AG08395 (cell line): ENCODE data around the gene BTRC.

ENCODE experiments used
- DNase-seq: peaks from one replicate; pipeline ENCODE4 v3.0.0; 2012; ENCODE audit warnings: mixed read lengths, low spot score

Gene BTRC

GRCh38 chr10:101535949-101536348 is 182.0 kb downstream of the BTRC start:
- no peak for DNase-seq

DNA sequence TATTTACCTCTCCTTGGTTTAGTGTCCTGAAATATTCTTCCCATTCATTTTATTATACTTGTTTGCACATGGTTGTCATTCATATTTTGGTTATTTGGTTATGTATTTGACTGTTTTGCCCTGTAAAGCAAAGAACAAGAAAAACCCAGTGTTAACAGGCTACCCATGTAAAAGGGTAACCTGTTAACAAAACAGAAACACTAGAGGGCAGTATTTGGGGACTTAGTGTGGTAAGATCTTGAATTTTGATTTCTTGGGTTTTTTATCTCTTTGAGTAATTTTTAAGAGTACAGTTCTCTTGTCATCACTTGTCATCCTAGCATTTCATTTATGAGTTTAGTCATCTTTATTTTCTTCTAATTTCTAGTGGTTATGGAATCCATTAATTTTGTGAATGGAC is 182.8 kb downstream of the BTRC start:
- DNase-seq: peak; percentile 37

DNA sequence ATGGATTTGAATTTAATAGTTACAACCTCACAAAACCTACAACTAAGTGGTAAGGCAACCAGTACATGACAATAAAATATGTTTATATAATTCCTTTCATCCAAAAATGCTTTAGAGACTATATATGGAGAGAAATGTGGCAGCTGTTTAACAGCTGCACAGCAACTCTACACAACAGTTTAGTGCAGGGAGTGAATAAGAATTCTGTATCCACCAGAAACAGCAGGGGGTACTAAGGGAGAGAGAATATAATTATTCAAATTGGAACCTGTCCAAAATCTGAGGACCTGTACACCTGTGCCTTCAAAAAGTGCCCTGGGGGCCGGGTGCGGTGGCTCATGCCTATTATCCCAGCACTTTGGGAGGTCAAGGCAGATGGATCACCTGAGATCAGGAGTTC is 184.5 kb downstream of the BTRC start:
- DNase-seq: no peak

DNA sequence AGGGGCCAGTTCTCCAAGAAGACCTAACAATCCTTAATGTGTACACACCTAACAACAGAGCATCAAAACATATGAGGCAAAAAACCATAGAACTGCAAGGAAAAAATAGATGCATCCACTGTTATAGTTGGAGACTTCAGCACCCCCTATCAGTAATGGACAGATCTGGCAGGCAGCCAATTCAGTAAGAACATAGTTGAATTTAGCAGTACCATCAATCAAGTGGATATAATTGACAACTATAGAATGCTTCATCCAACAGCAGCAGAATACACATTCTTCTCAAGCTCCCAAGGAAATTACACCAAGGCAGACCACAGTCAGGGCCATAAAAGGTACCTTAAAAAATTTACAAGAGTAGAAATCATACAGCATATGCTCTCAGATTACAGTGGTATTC is 191.9 kb downstream of the BTRC start:
- no peak for DNase-seq

- no peak for DNase-seq
Measured at GRCh38 chr10:101550965-101551364, 197.0 kb downstream of the BTRC start.

GRCh38 chr10:101552442-101552841 is 198.5 kb downstream of the BTRC start:
- DNase-seq: no peak

DNA sequence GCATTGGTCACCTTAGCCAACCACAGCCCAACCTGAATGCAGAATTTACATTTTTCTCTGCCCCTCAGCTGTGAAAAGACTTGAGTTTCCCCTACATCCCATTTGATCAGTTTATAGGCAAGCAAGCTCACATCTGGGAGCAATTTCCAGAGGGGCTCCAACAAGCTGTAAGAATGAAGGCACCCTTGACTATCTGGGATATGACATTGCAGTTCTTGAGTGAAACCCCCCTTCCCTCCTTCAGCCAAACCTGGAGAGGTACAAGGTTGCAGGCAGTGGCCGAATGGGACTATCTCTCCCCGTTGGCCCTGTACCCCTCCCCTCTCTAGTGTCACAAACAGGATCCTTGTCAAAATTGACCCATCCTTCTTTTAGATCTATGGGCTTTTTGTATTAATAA is 203.6 kb downstream of the BTRC start:
- DNase-seq: no peak

GRCh38 chr10:101558204-101558603 is 204.2 kb downstream of the BTRC start:
- DNase-seq: no peak

- no peak for DNase-seq
Measured at GRCh38 chr10:101558671-101559595, 205.0 kb downstream of the BTRC start.

DNA sequence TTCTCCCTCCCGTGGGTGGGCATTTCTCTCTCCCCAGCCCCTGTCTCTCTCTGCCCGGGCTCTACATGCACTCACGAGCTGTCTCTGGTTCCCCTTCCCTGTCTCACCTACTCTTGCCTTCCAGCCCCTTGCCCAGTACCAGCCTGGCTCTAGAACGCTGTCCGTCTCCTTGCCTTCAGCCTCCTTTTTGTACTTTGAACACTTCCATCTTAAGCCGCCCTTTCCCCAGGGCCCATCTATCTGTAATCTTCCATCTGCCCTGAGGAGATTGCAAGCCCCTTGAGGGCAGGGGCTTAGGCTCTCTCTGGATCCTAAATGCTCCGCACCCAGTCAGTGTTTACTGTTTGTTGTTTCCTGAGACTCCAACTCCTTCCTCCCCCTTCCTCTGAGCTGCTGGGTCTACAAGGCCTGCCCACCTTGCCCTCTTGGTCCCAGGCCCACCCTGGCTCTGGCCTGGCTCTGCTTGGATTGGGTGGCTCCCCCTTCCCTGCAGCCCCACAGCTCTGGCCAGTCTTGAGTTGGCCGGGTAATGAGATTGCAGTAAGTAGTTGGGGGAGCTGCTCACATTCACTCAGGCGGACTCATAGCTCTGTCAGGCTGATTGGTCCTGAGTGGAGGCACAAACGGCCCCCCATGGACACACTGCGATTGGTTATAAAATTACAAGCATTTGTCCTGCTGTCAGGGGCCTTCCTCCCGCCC is 205.8 kb downstream of the BTRC start:
- no peak for DNase-seq

DNA sequence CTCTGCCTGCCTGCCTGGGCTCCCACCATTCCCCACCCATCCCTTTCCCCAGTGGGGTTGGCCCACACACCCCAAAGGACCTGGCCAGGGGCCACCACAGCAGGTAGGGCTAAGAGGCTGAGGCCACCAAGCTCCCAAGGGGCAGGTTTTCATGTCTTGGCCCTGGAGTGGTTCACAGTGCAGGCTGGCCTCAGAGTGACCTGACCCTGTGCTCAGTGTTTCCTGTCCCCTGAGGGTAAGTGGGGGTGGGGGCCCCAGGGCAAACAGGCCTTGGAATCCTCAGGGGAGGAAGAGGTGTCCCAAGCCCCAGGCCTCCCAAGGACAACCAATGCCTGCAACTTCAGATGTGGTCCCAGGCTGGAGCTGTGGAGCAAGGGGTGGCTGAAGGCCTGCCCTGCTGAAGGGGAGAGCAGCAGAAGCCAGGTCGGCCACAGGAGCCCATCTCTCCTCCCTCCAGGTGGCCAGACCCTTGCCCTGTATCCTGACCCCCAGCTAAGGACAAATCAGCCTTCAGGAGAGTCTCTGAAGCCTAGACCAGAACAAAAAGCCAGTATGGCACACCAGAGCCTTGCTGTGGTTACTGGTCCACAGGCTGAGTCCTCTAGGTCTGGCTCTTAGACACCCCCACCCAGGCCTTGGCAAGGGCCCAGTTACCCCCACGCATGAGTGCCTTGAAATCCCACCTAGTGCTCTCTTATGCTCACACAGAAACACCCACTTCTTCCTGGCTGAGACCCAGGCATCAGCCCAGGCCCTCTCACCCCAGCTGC is 206.5 kb downstream of the BTRC start:
- DNase-seq: no peak

DNA sequence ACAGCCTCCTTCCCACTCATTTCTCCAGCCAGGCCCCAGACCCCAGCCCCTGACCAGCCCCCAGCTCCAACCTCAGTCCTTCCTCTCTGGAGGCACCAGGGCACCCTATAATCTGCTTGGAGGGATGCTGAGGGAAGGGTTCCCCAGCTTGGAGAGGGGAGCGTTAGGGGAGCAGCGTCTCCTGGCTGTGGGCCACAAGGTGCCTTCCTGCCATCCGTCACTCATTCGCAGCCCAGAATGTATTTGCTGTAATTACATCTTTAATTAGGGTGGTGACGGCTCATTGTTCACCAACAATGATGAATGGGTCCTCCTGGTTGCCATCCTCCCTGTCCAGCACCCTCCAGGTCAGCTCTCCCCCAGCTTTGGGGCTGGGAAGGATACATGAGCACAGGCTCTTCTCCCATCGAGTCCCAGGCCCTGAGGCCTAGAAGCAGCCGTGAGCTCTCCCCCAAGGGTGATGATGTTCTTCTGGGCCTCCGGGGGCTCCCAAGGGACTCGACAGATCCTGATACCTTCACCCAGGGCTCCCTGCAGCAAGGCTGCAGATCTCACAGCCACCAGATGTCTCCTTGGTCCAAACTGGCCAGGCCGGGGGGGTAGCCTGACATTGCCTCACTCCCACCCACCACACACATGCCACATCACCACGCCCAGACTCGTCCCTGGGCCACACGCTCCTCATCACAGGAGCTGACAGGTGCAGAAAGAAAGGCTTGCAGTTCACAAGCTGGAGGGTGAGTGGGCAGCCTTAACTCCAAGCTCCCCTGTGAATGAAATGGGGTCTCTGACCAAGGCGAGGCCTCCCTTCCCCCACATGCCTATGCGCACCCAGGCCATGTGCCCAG is 207.3 kb downstream of the BTRC start:
- DNase-seq: no peak

DNA sequence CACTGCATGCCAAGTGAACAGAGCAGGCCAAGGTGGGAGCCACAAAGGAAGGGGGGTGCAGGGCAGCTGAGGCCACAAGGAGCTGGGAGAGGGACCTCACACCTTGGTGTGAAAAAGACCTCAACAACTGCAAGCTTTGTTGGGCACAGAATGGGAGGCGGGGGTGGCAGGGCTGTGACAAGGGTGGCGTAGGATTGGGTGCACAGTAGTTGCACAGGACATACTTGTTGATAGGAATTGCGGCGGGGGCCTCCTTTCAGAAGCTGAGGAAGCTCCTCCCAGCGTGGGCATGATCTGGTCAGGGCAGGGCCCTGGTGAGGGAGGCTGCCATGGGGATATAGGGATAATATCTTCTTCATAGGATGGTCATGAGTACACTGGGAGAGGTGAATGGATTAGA is 208.3 kb downstream of the BTRC start:
- DNase-seq: no peak

DNA sequence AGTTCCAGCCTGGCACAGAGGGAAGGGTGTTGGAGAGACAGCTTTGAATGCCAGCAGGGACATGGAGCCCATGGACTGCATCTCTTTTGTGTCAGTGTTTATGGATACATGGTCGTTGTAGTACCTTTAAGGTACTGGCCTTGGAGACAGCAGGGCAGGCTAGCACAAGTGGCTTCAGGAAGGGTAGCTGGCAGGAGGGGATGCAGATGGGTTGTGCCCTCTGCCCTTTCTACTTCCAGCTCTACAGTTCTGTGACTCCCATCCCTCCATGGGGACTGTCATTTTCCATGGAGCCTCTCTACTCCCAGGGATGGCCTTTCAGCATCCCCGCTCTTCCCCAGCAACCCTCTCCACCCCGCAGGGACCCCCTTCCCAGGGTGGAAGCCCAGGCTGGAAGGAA is 209.0 kb downstream of the BTRC start:
- no peak for DNase-seq

- DNase-seq: no peak
Measured at GRCh38 chr10:101563497-101564040, 209.6 kb downstream of the BTRC start.

DNA sequence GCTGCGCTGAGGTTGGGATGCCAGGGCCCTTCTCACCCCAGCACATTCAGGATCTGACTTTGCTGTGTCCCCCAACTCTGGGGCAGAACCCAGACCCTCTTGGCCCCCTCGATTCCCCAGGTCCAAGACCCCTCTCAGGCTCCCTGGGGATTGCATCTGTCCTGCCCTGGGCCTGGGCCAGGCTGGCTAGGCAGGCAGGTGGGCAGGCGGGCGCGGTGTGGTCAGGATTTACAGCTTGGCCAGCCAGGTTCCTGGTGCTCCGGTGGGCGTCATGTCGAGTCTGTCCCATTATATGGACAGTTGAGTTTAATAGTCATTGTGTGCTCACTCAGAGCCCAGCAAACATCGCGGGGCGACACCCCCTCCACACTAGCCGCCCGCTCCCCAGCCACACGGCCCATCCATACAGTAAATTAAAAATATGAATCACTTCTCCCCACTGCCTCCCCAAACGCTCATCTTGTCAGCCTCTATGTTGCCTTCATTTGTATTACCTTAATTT is 210.6 kb downstream of the BTRC start:
- no peak for DNase-seq

- no peak for DNase-seq
Measured at GRCh38 chr10:101565370-101565900, 211.5 kb downstream of the BTRC start.

DNA sequence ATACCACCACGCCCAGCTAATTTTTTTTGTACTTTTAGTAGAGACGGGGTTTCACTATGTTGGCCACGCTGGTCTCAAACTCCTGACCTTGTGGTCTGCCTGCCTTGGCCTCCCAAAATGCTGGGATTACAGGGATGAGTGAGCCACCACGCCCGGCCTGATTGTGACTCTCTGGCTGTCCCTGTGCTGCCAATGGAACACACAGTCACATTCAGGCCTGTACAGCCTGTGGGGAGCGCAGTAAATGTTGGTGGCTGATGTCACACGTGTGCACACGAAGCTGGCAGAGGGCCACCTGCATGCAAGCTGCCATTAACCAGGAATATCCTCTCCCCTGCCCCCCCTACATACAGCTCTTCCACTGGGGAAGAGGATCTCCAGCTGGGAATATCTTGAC is 212.0 kb downstream of the BTRC start:
- DNase-seq: no peak

GRCh38 chr10:101566333-101567164 is 212.6 kb downstream of the BTRC start:
- peak; percentile 17 for DNase-seq
